ENCODE results near the gene C10orf90. TPM values are rescaled to one million over a fixed set of nuclear protein-coding genes. Genes with fewer than 3 reads are reported as not detected.

Gene C10orf90
- total and polyA plus RNA-seq, 12 donors = 0.04 to 0.36 TPM; not detected in 10

GRCh38 chr10:126500866-126501265 lies 169.6 kb downstream of the C10orf90 start:
- Histone ChIP-seq H3K27ac (no peak overlapping the region), H3K4me3 (no peak overlapping the region), H3K36me3 (no peaks in the 10 kb centered on the region), H3K4me1 (no peaks in the 10 kb centered on the region), H3K9me3 (no peaks in the 10 kb centered on the region), H3K27me3 (peaks cover 0 to 13% (median 4%) of the 10 kb centered on the region in 7 donors)
- intact Hi-C loops (cut with DNase I) = loop anchor here in 4 of 10 donors (5.0 to 10.0 kb wide), 4 partner anchors 114 to 626 kb away; partner anchors contain the start of gene ADAM12 (in 1 of the 4)
- TF ChIP-seq CTCF (IDR thresholded peaks at IDR 0.05) = no peak
- WGBS, 2 donors = 63 to 71% methylated on average over 3 of the region's 3 CpGs
- ATAC-seq (no peak), DNase-seq (no peak)

GRCh38 chr10:126500185-126500584 lies 170.3 kb downstream of the C10orf90 start:
- Histone ChIP-seq H3K4me3 (no peak overlapping the region), H3K27me3 (peaks cover 0 to 13% (median 4%) of the 10 kb centered on the region in 7 donors), H3K27ac (no peak overlapping the region), H3K36me3 (no peaks in the 10 kb centered on the region), H3K9me3 (no peaks in the 10 kb centered on the region), H3K4me1 (no peaks in the 10 kb centered on the region)
- 78 to 80% methylated on average over 4 of the region's 4 CpGs for WGBS, 2 donors
- no peak for DNase-seq
- intact Hi-C loops (cut with DNase I) = loop anchor here in 4 of 10 donors (5.0 to 10.0 kb wide), 4 partner anchors 113 to 625 kb away; partner anchors contain the start of gene ADAM12 (in 1 of the 4)
- no peak for TF ChIP-seq CTCF (IDR thresholded peaks at IDR 0.05)
- ATAC-seq = no peak

GRCh38 chr10:126499744-126500143 lies 170.7 kb downstream of the C10orf90 start:
- ATAC-seq = no peak
- no peaks in the 10 kb centered on the region for H3K9me3 ChIP-seq
- no peak overlapping the region for H3K4me3 ChIP-seq
- H3K27ac ChIP-seq = no peak overlapping the region
- 98 to 99% methylated on average over 6 of the region's 6 CpGs for WGBS, 2 donors
- no peak for DNase-seq
- H3K36me3 ChIP-seq = no peaks in the 10 kb centered on the region
- intact Hi-C loops (cut with DNase I) = loop anchor here in 5 of 10 donors (5.0 to 10.0 kb wide), 5 partner anchors 112 to 625 kb away; partner anchors contain the start of gene ADAM12 (in 1 of the 5)
- no peak for TF ChIP-seq CTCF (IDR thresholded peaks at IDR 0.05)
- H3K4me1 ChIP-seq = no peaks in the 10 kb centered on the region
- peaks cover 0 to 10% (median 3%) of the 10 kb centered on the region in 7 donors for H3K27me3 ChIP-seq

GRCh38 chr10:126497672-126498071 lies 172.8 kb downstream of the C10orf90 start:
- ATAC-seq = no peak
- 80 to 86% methylated on average over 2 of the region's 2 CpGs for WGBS, 2 donors
- no peaks in the 10 kb centered on the region for H3K9me3 ChIP-seq
- H3K4me3 ChIP-seq = no peak overlapping the region
- H3K27ac ChIP-seq = no peak overlapping the region
- DNase-seq = no peak
- intact Hi-C loops (cut with DNase I) = loop anchor here in 1 of 10 donors (5.0 kb wide), 1 partner anchor 520 kb away; no protein-coding TSS in a partner anchor
- TF ChIP-seq CTCF (IDR thresholded peaks at IDR 0.05) = no peak
- H3K36me3 ChIP-seq = no peaks in the 10 kb centered on the region
- H3K27me3 ChIP-seq = no peaks in the 10 kb centered on the region
- H3K4me1 ChIP-seq = no peaks in the 10 kb centered on the region

Data from heart right ventricle (tissue), 16 donors.